K562 (cell line): ENCODE measurements around the gene LHX3. TPM values are rescaled to one million over a fixed set of nuclear protein-coding genes. Genes with fewer than 3 reads are reported as not detected.

Experiments used
- CEBPG ChIP-seq, 3 experiments: fragments of 200-800 bp in 1 of 3; sonication (Bioruptor generic) in 1 of 3; sonication (generic) in 1 of 3; formaldehyde crosslinking in 1 of 3; IDR thresholded peaks in 2 of 3; conservative IDR thresholded peaks in 1 of 3; 2 replicates each; pipeline versions ENCODE4 v1.6.1 to v1.8.0; 2016 to 2022; ENCODE audit warnings: missing compliant biosample characterization in 2 of 3, missing genetic modification characterization in 2 of 3, mild to moderate bottlenecking in 1 of 3, missing genetic modification reagents in 1 of 3
- CREB3L1 ChIP-seq: fragments of 450-650 bp; IDR thresholded peaks from 2 replicates; pipeline ENCODE4 v1.6.1; 2014; ENCODE audit warnings: low read depth, mild to moderate bottlenecking, moderate library complexity, borderline replicate concordance
- CXXC5 ChIP-seq: fragments of 250-450 bp; sonication (Bioruptor Pico); IDR thresholded peaks from 2 replicates; pipeline ENCODE4 v1.8.0; 2022; ENCODE audit warnings: inconsistent platforms, mild to moderate bottlenecking, moderate library complexity
- DEAF1 ChIP-seq: fragments of 450-650 bp; formaldehyde crosslinking; IDR thresholded peaks from 2 replicates; pipeline ENCODE4 v1.4.0; 2020; ENCODE audit warnings: mild to moderate bottlenecking, moderate library complexity
- DMBX1 ChIP-seq: fragments of 250-450 bp; sonication (Bioruptor Pico); IDR thresholded peaks from 2 replicates; pipeline ENCODE4 v1.8.0; 2022; ENCODE audit warnings: inconsistent platforms, mild to moderate bottlenecking, moderate library complexity, borderline replicate concordance
- FIP1L1 ChIP-seq: fragments of 200-400 bp; formaldehyde crosslinking; IDR thresholded peaks from 2 replicates; pipeline ENCODE4 v1.6.1; 2018; ENCODE audit warnings: mild to moderate bottlenecking, low read depth, low read length; ENCODE audit not compliant: poor library complexity, severe bottlenecking
- MECOM ChIP-seq: fragments of 250-450 bp; sonication (Bioruptor Pico); IDR thresholded peaks from 2 replicates; pipeline ENCODE4 v1.8.0; 2022; ENCODE audit warnings: inconsistent platforms
- NRF1 ChIP-seq, 2 experiments: fragments of 450-650 bp; IDR thresholded peaks in 1 of 2; conservative IDR thresholded peaks in 1 of 2; 2 replicates each; pipeline ENCODE4 v1.6.1; 2014; ENCODE audit warnings: mild to moderate bottlenecking in 2 of 2
- POLR2G ChIP-seq: fragments of 200-400 bp; formaldehyde crosslinking; IDR thresholded peaks from 2 replicates; pipeline ENCODE4 v1.6.1; 2017; ENCODE audit warnings: low read depth, mild to moderate bottlenecking, antibody characterized with exemption, low read length, moderate library complexity
- RAD21 ChIP-seq, 2 experiments: fragments of 250-450 bp in 1 of 2; fragments of 450-650 bp in 1 of 2; sonication (Bioruptor Pico) in 1 of 2; formaldehyde crosslinking in 1 of 2; IDR thresholded peaks in 1 of 2; conservative IDR thresholded peaks in 1 of 2; 2 replicates each; pipeline versions ENCODE4 v1.4.0 to v1.8.0; 2020 to 2022; ENCODE audit warnings: mild to moderate bottlenecking in 2 of 2, moderate library complexity in 1 of 2
- RB1 ChIP-seq: fragments of 450-650 bp; IDR thresholded peaks from 2 replicates; pipeline ENCODE4 v1.6.1; 2017; ENCODE audit warnings: low read depth, mild to moderate bottlenecking
- RFX5 ChIP-seq: IDR thresholded peaks from 2 replicates; pipeline ENCODE4 v1.6.1; 2011; ENCODE audit warnings: low read depth, mild to moderate bottlenecking, improper control_type of control experiment, low read length
- RREB1 ChIP-seq: fragments of 250-450 bp; sonication (Bioruptor Pico); IDR thresholded peaks from 2 replicates; pipeline ENCODE4 v1.4.0; 2020
- YY1 ChIP-seq, 3 experiments: IDR thresholded peaks; 2 replicates each; pipeline ENCODE4 v1.6.1; 2011; ENCODE audit warnings: low read length in 2 of 3, mild to moderate bottlenecking in 2 of 3, moderate library complexity in 2 of 3, borderline replicate concordance in 1 of 3, control low read depth in 1 of 3, low read depth in 1 of 3; ENCODE audit not compliant: insufficient read depth in 3 of 3, insufficient replicate concordance in 2 of 3, control insufficient read depth in 1 of 3, insufficient read length in 1 of 3; ENCODE audit errors: extremely low read depth in 1 of 3
- polyA plus RNA-seq, 8 experiments: library from polyadenylated mRNA; depleted of rRNA in 4 of 8; stranded (reverse) in 5 of 8; unstranded in 3 of 8; fragments of >200 nt; fragmentation: Nextera tagmentation in 2 of 8; fragmentation: Illumina TruSeq in 1 of 8; extraction: Ambion mirVana in 2 of 8; extraction: Trizol in 1 of 8; gene quantifications; 2 replicates each; pipeline versions ENCODE4 v1.2.1 to v1.2.3, GENCODE V29; 2011 to 2014; ENCODE audit warnings: inconsistent platforms in 1 of 8, missing spikeins in 1 of 8
- total RNA-seq, 7 experiments: library from RNA; depleted of rRNA in 6 of 7; stranded (reverse); fragments of >200 nt in 6 of 7; fragmentation: Illumina TruSeq in 2 of 7; extraction: Trizol in 2 of 7; gene quantifications; 2 replicates each; pipeline versions ENCODE4 v1.2.1 to v1.2.3, GENCODE V29; 2011 to 2021; ENCODE audit warnings: low replicate concordance in 1 of 7

LHX3 gene
- total and polyA plus RNA-seq, 9 of the 15 experiments (the other 6 are each of a cell fraction or from before 2014, with no cell fraction given), result 0.09 TPM; not detected in 8

GRCh38 chr9:136225748-136226679 lies 21.1 kb upstream of the LHX3 start (continued):
- TF ChIP-seq RREB1 (CRISPR knock-in tag), result peak; percentile 86
- TF ChIP-seq POLR2G, result peak; percentile 36
- peak in 1 of 3 experiments; percentile 32 for TF ChIP-seq YY1 (IDR thresholded peaks at IDR 0.05; ENCODE audit: borderline replicate concordance in 1 of 3, control insufficient read depth in 1 of 3, extremely low read depth in 1 of 3, insufficient read depth in 3 of 3, insufficient read length in 1 of 3, insufficient replicate concordance in 2 of 3, low read depth in 1 of 3, low read length in 2 of 3)
- TF ChIP-seq CREB3L1, result peak; percentile 24; the same call in 1 of the 2 replicates
- 0 out of 2 replicates have a peak, but pooled peaks have one; percentile 16 for TF ChIP-seq CEBPG (CRISPR knock-in tag; IDR thresholded peaks at IDR 0.05)
- no peak for TF ChIP-seq CEBPG (tag; conservative IDR thresholded peaks at IDR 0.05 in 1 of 2, IDR thresholded peaks at IDR 0.05 in 1 of 2)
- peak; percentile 51 for TF ChIP-seq FIP1L1
- TF ChIP-seq CXXC5, result peak; percentile 63
- peak; percentile 49; the same call in 1 of the 2 replicates for TF ChIP-seq DEAF1
- peak; percentile 82; the same call in 1 of the 2 replicates for TF ChIP-seq DMBX1 (CRISPR knock-in tag)
- 0 out of 4 replicates have a peak, but pooled peaks of 1 of the 2 experiments have one; percentile 16 for TF ChIP-seq NRF1 (conservative IDR thresholded peaks at IDR 0.05 in 1 of 2, IDR thresholded peaks at IDR 0.05 in 1 of 2)
- TF ChIP-seq RAD21 (CRISPR knock-in tag; conservative IDR thresholded peaks at IDR 0.05 in 1 of 2, IDR thresholded peaks at IDR 0.05 in 1 of 2), result peak; percentile 50 to 88
- TF ChIP-seq RFX5, result no peak
- 0 out of 2 replicates have a peak, but pooled peaks have one; percentile 25 for TF ChIP-seq MECOM (CRISPR knock-in tag)
- peak; percentile 45; the same call in 1 of the 2 replicates for TF ChIP-seq RB1
